PC-3 (cell line): ENCODE results near the gene ZMIZ1. TPM values are rescaled to one million over a fixed set of nuclear protein-coding genes. Genes with fewer than 3 reads are reported as not detected.

Experiments used
- ATAC-seq: fragments of 200-7000 bp; cut with Tn5 transposase; 2 replicates; pipeline ENCODE4 v1.9.1; 2020; ENCODE audit warnings: mild to moderate bottlenecking, moderate library complexity
- BruUV-seq: library from RNA; stranded (reverse); fragments of 400-500 nt; replicated peaks from 2 replicates; lab custom pipeline; 2021; lab: Mats Ljungman, UMichigan
- CTCF ChIA-PET: fragments of 300-600 bp; sonication (Branson Sonifier 250); formaldehyde crosslinking; loops from one replicate; lab custom pipeline; 2022; ENCODE audit warnings: antibody characterized with exemption; lab: Charles Lee
- POLR2A ChIA-PET: fragments of 300-600 bp; sonication (Branson Sonifier 250); formaldehyde crosslinking; loops from one replicate; lab custom pipeline; 2022; ENCODE audit warnings: antibody characterized with exemption; ENCODE audit not compliant: unreplicated experiment; lab: Charles Lee
- DNase-seq: peaks from one replicate; pipeline ENCODE4 v3.0.0-alpha.2; 2015
- H2AFZ ChIP-seq: fragments of 300-600 bp; sonication (generic); 2 replicates; pipeline ENCODE4 v1.6.0; 2016; ENCODE audit warnings: antibody characterized with exemption, low read length
- H3F3A ChIP-seq: fragments of 300-600 bp; sonication (generic); one replicate; pipeline ENCODE4 v1.6.0; 2017; ENCODE audit warnings: antibody characterized with exemption, low read length, control low read depth, mild to moderate bottlenecking; ENCODE audit not compliant: unreplicated experiment
- H3K27ac ChIP-seq: fragments of 300-600 bp; sonication (generic); 2 replicates; pipeline ENCODE4 v1.5.1; 2016; ENCODE audit warnings: mild to moderate bottlenecking, low read length
- H3K27me3 ChIP-seq: fragments of 300-600 bp; sonication (generic); 2 replicates; pipeline ENCODE4 v1.6.1; 2016; ENCODE audit warnings: low read length, mixed read lengths
- H3K36me3 ChIP-seq: fragments of 300-600 bp; sonication (generic); 2 replicates; pipeline ENCODE4 v1.6.1; 2016; ENCODE audit warnings: low read depth, mixed run types, low read length, mixed read lengths
- H3K4me1 ChIP-seq: fragments of 300-600 bp; sonication (generic); 2 replicates; pipeline ENCODE4 v1.5.1; 2016; ENCODE audit warnings: low read length; ENCODE audit not compliant: insufficient read depth
- H3K4me2 ChIP-seq: fragments of 300-600 bp; sonication (generic); 2 replicates; pipeline ENCODE4 v1.6.0; 2016; ENCODE audit warnings: low read length
- H3K4me3 ChIP-seq: fragments of 300-600 bp; sonication (generic); 2 replicates; pipeline ENCODE4 v1.5.1; 2016; ENCODE audit warnings: mild to moderate bottlenecking, low read length, mixed read lengths
- H3K79me2 ChIP-seq: fragments of 300-600 bp; sonication (generic); 2 replicates; pipeline ENCODE4 v1.6.1; 2017; ENCODE audit warnings: low read length, mixed read lengths
- H3K9ac ChIP-seq: fragments of 300-600 bp; sonication (generic); 2 replicates; pipeline ENCODE4 v1.6.0; 2016; ENCODE audit warnings: mild to moderate bottlenecking, low read length
- H3K9me2 ChIP-seq: fragments of 300-600 bp; sonication (generic); replicated peaks from 2 replicates; pipeline ENCODE4 v1.6.1; 2016; ENCODE audit warnings: mixed run types, low read length, mixed read lengths
- H3K9me3 ChIP-seq: fragments of 300-600 bp; sonication (generic); 2 replicates; pipeline ENCODE4 v1.6.1; 2016; ENCODE audit warnings: low read length, mixed read lengths
- H4K20me1 ChIP-seq: fragments of 300-600 bp; sonication (generic); 2 replicates; pipeline ENCODE4 v1.6.1; 2016; ENCODE audit warnings: low read length, mixed read lengths
- EZH2 ChIP-seq: fragments of 300-600 bp; sonication (generic); IDR thresholded peaks from one replicate; pipeline ENCODE4 v1.6.1; 2017; ENCODE audit warnings: antibody characterized with exemption, mild to moderate bottlenecking, low read length; ENCODE audit not compliant: unreplicated experiment
- EZH2phosphoT487 ChIP-seq: fragments of 300-600 bp; sonication (generic); IDR thresholded peaks from 2 replicates; pipeline ENCODE4 v1.6.1; 2018; ENCODE audit warnings: mild to moderate bottlenecking, antibody characterized with exemption, low read length, borderline replicate concordance
- intact Hi-C: fragments of 100-400 bp; cut with micrococcal nuclease; formaldehyde crosslinking; loops from 2 replicates; pipeline ENCODE4 v1.9.0; 2023
- total RNA-seq: library from RNA; depleted of rRNA; stranded (reverse); fragments of >200 nt; gene quantifications from 2 replicates; pipeline ENCODE4 v1.2.3, GENCODE V29; 2014
- TF ChIP-seq, protein P1 (sequence below): fragments of 300-600 bp; sonication (generic); conservative IDR thresholded peaks from 2 replicates; pipeline ENCODE4 v1.5.1; 2017; ENCODE audit warnings: antibody characterized with exemption, low read depth, mild to moderate bottlenecking, low read length

The ZMIZ1 gene
- total RNA-seq, 1 experiment from 2014 or later = 55.4 TPM

DNA sequence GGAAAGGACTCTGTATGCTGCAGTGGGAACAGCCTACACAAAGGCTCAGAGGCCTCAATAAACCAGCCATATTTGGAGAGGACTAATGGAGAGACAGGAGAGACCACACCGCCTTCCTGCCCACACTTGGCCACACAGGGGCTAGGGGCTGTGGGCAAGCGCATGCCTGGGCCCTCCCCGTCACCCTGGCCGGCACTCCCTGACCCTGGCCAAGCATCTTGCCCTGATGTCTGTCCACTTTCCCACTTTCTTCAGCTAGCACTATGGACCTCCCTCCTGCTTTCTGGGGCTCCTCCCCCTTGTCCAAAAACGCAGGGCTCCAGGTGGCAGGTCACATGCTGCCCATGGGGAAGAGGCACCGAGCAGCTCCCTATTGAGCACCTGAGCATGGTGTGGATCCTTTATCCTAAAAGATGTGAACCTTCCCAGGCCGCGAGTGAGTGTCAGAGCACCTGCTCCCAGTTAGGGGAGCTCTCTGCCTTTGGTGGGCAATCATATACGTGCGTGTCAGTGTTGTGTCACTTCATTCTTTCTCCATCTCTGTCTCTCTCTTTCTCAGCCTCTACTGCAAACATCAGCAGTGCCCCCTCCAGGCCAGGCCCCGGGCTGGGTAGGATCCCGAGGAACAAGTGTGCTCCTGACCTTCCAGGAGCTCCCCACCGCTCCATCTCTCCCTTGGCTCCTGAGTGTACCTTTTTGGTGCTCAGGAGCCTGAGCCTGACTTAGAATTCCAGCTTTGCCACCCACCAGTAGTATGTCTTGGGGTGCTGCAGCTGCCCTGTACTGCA lies 74.0 kb downstream of the ZMIZ1 start:
- no peaks in the 10 kb centered on the region for H4K20me1 ChIP-seq

DNA sequence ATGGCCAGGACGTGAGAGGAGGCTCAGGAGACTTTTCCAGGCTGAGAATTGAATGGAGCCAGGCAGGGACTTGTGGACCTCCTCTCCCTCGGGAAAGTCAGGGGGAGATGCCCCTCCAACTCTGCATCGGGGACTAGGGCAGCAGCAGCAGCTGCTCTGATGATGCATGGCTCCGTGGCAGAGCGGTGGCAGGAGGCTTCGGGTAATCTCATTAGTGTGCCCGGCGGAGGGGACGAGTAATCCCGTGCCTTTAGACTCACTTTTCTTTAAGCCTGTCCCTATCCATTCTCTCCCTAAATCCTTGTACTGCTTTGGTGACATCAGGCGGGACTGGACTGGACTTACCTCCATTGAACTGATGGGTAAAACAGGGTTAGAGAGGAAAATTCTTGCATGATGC lies 75.1 kb downstream of the ZMIZ1 start:
- H3K36me3 ChIP-seq = peaks cover 29% of the 10 kb centered on the region; the same call in 1 of the 2 replicates
- H3K9ac ChIP-seq = no peak overlapping the region
- no peak overlapping the region for H3K4me2 ChIP-seq
- no peaks in the 10 kb centered on the region for H3F3A ChIP-seq
- BruUV-seq = no TSS peak
- POLR2A ChIA-PET = no interaction called here
- H3K27me3 ChIP-seq = no peaks in the 10 kb centered on the region
- H3K27ac ChIP-seq = no peak overlapping the region
- TF ChIP-seq EZH2 = no peak
- TF ChIP-seq, protein P1, sequence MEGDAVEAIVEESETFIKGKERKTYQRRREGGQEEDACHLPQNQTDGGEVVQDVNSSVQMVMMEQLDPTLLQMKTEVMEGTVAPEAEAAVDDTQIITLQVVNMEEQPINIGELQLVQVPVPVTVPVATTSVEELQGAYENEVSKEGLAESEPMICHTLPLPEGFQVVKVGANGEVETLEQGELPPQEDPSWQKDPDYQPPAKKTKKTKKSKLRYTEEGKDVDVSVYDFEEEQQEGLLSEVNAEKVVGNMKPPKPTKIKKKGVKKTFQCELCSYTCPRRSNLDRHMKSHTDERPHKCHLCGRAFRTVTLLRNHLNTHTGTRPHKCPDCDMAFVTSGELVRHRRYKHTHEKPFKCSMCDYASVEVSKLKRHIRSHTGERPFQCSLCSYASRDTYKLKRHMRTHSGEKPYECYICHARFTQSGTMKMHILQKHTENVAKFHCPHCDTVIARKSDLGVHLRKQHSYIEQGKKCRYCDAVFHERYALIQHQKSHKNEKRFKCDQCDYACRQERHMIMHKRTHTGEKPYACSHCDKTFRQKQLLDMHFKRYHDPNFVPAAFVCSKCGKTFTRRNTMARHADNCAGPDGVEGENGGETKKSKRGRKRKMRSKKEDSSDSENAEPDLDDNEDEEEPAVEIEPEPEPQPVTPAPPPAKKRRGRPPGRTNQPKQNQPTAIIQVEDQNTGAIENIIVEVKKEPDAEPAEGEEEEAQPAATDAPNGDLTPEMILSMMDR = no peak
- TF ChIP-seq EZH2phosphoT487 = no peak
- H2AFZ ChIP-seq = no peak overlapping the region
- no peaks in the 10 kb centered on the region for H4K20me1 ChIP-seq
- CTCF ChIA-PET = no interaction called here
- ATAC-seq (no peak), DNase-seq (no peak)
- intact Hi-C loops = no loop called here
- H3K4me1 ChIP-seq = peaks cover 20% of the 10 kb centered on the region
- H3K9me2 ChIP-seq = no peaks in the 10 kb centered on the region
- H3K4me3 ChIP-seq = no peak overlapping the region
- no peaks in the 10 kb centered on the region for H3K79me2 ChIP-seq
- no peaks in the 10 kb centered on the region for H3K9me3 ChIP-seq

More for the DNA sequence above, 74.0 kb downstream of the ZMIZ1 start:
- Histone ChIP-seq H3K27ac (no peak overlapping the region), H2AFZ (no peak overlapping the region), H3K79me2 (no peaks in the 10 kb centered on the region), H3K27me3 (no peaks in the 10 kb centered on the region), H3K9me2 (no peaks in the 10 kb centered on the region), H3K4me2 (no peak overlapping the region), H3K9me3 (no peaks in the 10 kb centered on the region), H3F3A (no peaks in the 10 kb centered on the region), H3K36me3 (peaks cover 29% of the 10 kb centered on the region; the same call in 1 of the 2 replicates), H3K4me3 (no peak overlapping the region), H3K9ac (no peak overlapping the region), H3K4me1 (peaks cover 10% of the 10 kb centered on the region)
- ChIA-PET CTCF (interaction anchor here (0.6 to 1.3 kb wide), 3 partner anchors 15 to 64 kb away, joined by 3 to 5 read pairs (median 4); no protein-coding TSS in a partner anchor), POLR2A (no interaction called here)
- TF ChIP-seq EZH2 = no peak
- TF ChIP-seq, protein P1 = peak; percentile 60
- TF ChIP-seq EZH2phosphoT487 = no peak
- no peak for DNase-seq
- ATAC-seq = no peak
- intact Hi-C loops = no loop called here
- no TSS peak for BruUV-seq
